DMS53 treated with DMSO at 0.1 percent for 48 hours (cell line): ENCODE measurements around the gene XIRP1.

Source experiments
- DNase-seq: peaks from one replicate; lab custom pipeline; 2025; ENCODE audit not compliant: unreplicated experiment; lab: John Stamatoyannopoulos, UW

XIRP1 gene

GRCh38 chr3:39208463-39209055 is 16.2 kb upstream of the XIRP1 start:
- peak; percentile 22 for DNase-seq

GRCh38 chr3:39207361-39208186 is 15.2 kb upstream of the XIRP1 start:
- peak; percentile 28 for DNase-seq

GRCh38 chr3:39205919-39206516 is 13.6 kb upstream of the XIRP1 start:
- no peak for DNase-seq

GRCh38 chr3:39205131-39205530 is 12.7 kb upstream of the XIRP1 start:
- no peak for DNase-seq

- no peak for DNase-seq
Measured at GRCh38 chr3:39203860-39204259, 11.5 kb upstream of the XIRP1 start.

- DNase-seq = no peak
Measured at GRCh38 chr3:39203402-39203801, 11.0 kb upstream of the XIRP1 start.

- DNase-seq = no peak
Measured at GRCh38 chr3:39202094-39202493, 9.7 kb upstream of the XIRP1 start.

- DNase-seq = no peak
Measured at GRCh38 chr3:39196671-39197356, 4.4 kb upstream of the XIRP1 start.

GRCh38 chr3:39196034-39196433 is 3.6 kb upstream of the XIRP1 start:
- no peak for DNase-seq

- DNase-seq = no peak
Measured at GRCh38 chr3:39193391-39193790, 996 bp upstream of the XIRP1 start.

GRCh38 chr3:39191773-39192172 is 622 bp downstream of the XIRP1 start:
- DNase-seq = no peak

- DNase-seq = no peak
Measured at GRCh38 chr3:39191111-39191510, 1.3 kb downstream of the XIRP1 start.

- no peak for DNase-seq
Measured at GRCh38 chr3:39190281-39191025, 1.9 kb downstream of the XIRP1 start.

GRCh38 chr3:39189959-39190269 is 2.5 kb downstream of the XIRP1 start:
- peak; percentile 38 for DNase-seq

GRCh38 chr3:39189150-39189958 is 3.0 kb downstream of the XIRP1 start:
- no peak for DNase-seq

GRCh38 chr3:39188271-39189149 is 3.9 kb downstream of the XIRP1 start:
- DNase-seq = no peak

GRCh38 chr3:39187372-39188155 is 4.8 kb downstream of the XIRP1 start:
- no peak for DNase-seq

GRCh38 chr3:39186692-39187151 is 5.7 kb downstream of the XIRP1 start:
- DNase-seq = no peak
